HepG2 (cell line): Measurements from ENCODE around the gene NACC2. TPM values are rescaled to one million over a fixed set of nuclear protein-coding genes. Genes with fewer than 3 reads are reported as not detected.

ENCODE experiments used
- ATAC-seq: fragments of 200-7000 bp; cut with Tn5 transposase; 3 replicates; pipeline ENCODE4 v1.9.1; 2020; ENCODE audit warnings: mild to moderate bottlenecking, moderate library complexity
- BruUV-seq: library from RNA; stranded (reverse); fragments of 400-500 nt; replicated peaks from 2 replicates; lab custom pipeline; 2021; lab: Mats Ljungman, UMichigan
- CTCF ChIA-PET: fragments of 300-600 bp; formaldehyde crosslinking; extraction: SDS; loops from one replicate; lab custom pipeline; 2021; ENCODE audit warnings: low total read pairs, inconsistent platforms, low intra/inter-chr PET ratio; lab: Yijun Ruan, JAX
- POLR2A ChIA-PET: fragments of 350-600 bp; sonication (Branson Sonifier 250); formaldehyde crosslinking; loops from one replicate; lab custom pipeline; 2020; ENCODE audit warnings: antibody characterized with exemption, inconsistent platforms; lab: Yijun Ruan, JAX
- DNase-seq: peaks from one replicate; pipeline ENCODE4 v3.0.0-alpha.2; 2015; ENCODE audit warnings: low spot score
- FAIRE-seq: peaks from 3 replicates; lab custom pipeline; 2011; peaks lifted over from hg19 to GRCh38; lab: Jason Lieb, UNC
- H2AFZ ChIP-seq: one replicate; pipeline ENCODE4 v1.6.1; 2011; ENCODE audit warnings: low read length, inconsistent platforms
- H3K27ac ChIP-seq: fragments of 300-600 bp; 3 replicates; pipeline ENCODE4 v1.8.0; 2011; ENCODE audit warnings: mixed run types, mild to moderate bottlenecking, mixed read lengths, low read length, inconsistent platforms; ENCODE audit not compliant: insufficient read depth; ENCODE audit errors: extremely low read length
- H3K27me3 ChIP-seq, 2 experiments: fragments of 200-600 bp in 1 of 2; 2 replicates in 1 of 2; 3 replicates in 1 of 2; pipeline versions ENCODE4 v1.6.0 to v1.8.0; 2011; ENCODE audit warnings: low read length in 2 of 2, mild to moderate bottlenecking in 2 of 2, moderate library complexity in 2 of 2, inconsistent platforms in 1 of 2; ENCODE audit not compliant: insufficient read depth in 2 of 2, control insufficient read depth in 1 of 2
- H3K36me3 ChIP-seq, 2 experiments: fragments of 200-600 bp in 1 of 2; replicated peaks in 1 of 2; 2 replicates in 1 of 2; 3 replicates in 1 of 2; pipeline versions ENCODE4 v1.5.1 to v1.8.0; 2011; ENCODE audit warnings: low read length in 2 of 2, inconsistent platforms in 1 of 2; ENCODE audit not compliant: insufficient read depth in 2 of 2, control insufficient read depth in 1 of 2
- H3K4me1 ChIP-seq: 2 replicates; pipeline ENCODE4 v1.5.1; 2012; ENCODE audit warnings: low read length, inconsistent platforms; ENCODE audit not compliant: insufficient read depth
- H3K4me2 ChIP-seq: 2 replicates; pipeline ENCODE4 v1.6.0; 2011; ENCODE audit warnings: low read depth, low read length, inconsistent platforms
- H3K4me3 ChIP-seq, 3 experiments: fragments of 200-600 bp in 1 of 3; sonication (generic), shearing (Covaris generic) in 1 of 3; replicated peaks in 1 of 3; 2 replicates each; pipeline ENCODE4 v1.5.1; 2011 to 2016; ENCODE audit warnings: low read length in 3 of 3, inconsistent platforms in 2 of 3, low read depth in 2 of 3, mild to moderate bottlenecking in 2 of 3, control low read depth in 1 of 3, mixed read lengths in 1 of 3; ENCODE audit not compliant: insufficient read depth in 1 of 3
- H3K79me2 ChIP-seq: one replicate; pipeline ENCODE4 v1.6.1; 2011; ENCODE audit warnings: low read length, inconsistent platforms; ENCODE audit not compliant: insufficient read depth
- H3K9ac ChIP-seq: 2 replicates; pipeline ENCODE4 v1.6.0; 2011; ENCODE audit warnings: mild to moderate bottlenecking, low read depth, low read length, inconsistent platforms; ENCODE audit not compliant: insufficient read depth
- H3K9me3 ChIP-seq: 2 replicates; pipeline ENCODE4 v1.5.1; 2012; ENCODE audit warnings: mild to moderate bottlenecking, low read length
- H4K20me1 ChIP-seq: 2 replicates; pipeline ENCODE4 v1.6.0; 2011; ENCODE audit warnings: inconsistent platforms, mild to moderate bottlenecking, low read length, moderate library complexity; ENCODE audit not compliant: insufficient read depth
- ATF7 ChIP-seq, 2 experiments: fragments of 450-650 bp in 1 of 2; sonication (generic) in 1 of 2; formaldehyde crosslinking in 1 of 2; IDR thresholded peaks; 2 replicates each; pipeline versions ENCODE4 v1.4.0 to v1.6.1; 2016 to 2020; ENCODE audit warnings: antibody characterized with exemption in 1 of 2, mild to moderate bottlenecking in 1 of 2, missing genetic modification reagents in 1 of 2
- EED ChIP-seq: sonication (generic); formaldehyde crosslinking; IDR thresholded peaks from 2 replicates; pipeline ENCODE4 v1.5.0; 2020; ENCODE audit warnings: mild to moderate bottlenecking, missing genetic modification reagents
- RCOR2 ChIP-seq: IDR thresholded peaks from 2 replicates; pipeline ENCODE4 v1.6.1; 2016; ENCODE audit warnings: missing biosample characterization, missing genetic modification reagents
- XBP1 ChIP-seq: sonication (generic); formaldehyde crosslinking; IDR thresholded peaks from 2 replicates; pipeline ENCODE4 v1.5.0; 2020; ENCODE audit warnings: missing genetic modification reagents
- ZBTB38 ChIP-seq: sonication (generic); formaldehyde crosslinking; IDR thresholded peaks from 2 replicates; pipeline ENCODE4 v1.5.1; 2020; ENCODE audit warnings: mild to moderate bottlenecking, missing genetic modification reagents
- ZNF337 ChIP-seq: sonication (generic); formaldehyde crosslinking; IDR thresholded peaks from 2 replicates; pipeline ENCODE4 v1.5.1; 2020; ENCODE audit warnings: missing genetic modification reagents, low read depth, mild to moderate bottlenecking, borderline replicate concordance
- WGBS: methylation state at CpG from one replicate; pipeline ENCODE4 v1.1.6; 2017; ENCODE audit warnings: low lambda C conversion rate; 5-methylcytosine and 5-hydroxymethylcytosine counted together
- in situ Hi-C: cut with HindIII; loops from 2 replicates; pipeline ENCODE4 v1.10.0; 2017; ENCODE audit warnings: low pct_unique_long_range_greater_than_20kb; ENCODE audit not compliant: extremely low pct_ligation_motif_present
- intact Hi-C: fragments of 100-400 bp; cut with micrococcal nuclease; formaldehyde crosslinking; loops from one replicate; pipeline ENCODE4 v1.10.0; 2022; ENCODE audit not compliant: unreplicated experiment
- polyA plus RNA-seq, 8 experiments: library from polyadenylated mRNA; depleted of rRNA in 3 of 8; stranded (reverse) in 7 of 8; unstranded in 1 of 8; fragments of >200 nt; fragmentation: Illumina TruSeq in 4 of 8; extraction: Trizol in 4 of 8; gene quantifications; 2 replicates each; pipeline versions ENCODE4 v1.2.1 to v1.2.3, GENCODE V29; 2011 to 2016; ENCODE audit warnings: low read depth in 4 of 8, missing spikeins in 1 of 8, mixed read lengths in 1 of 8; ENCODE audit not compliant: insufficient read depth in 1 of 8
- total RNA-seq, 5 experiments: library from RNA; depleted of rRNA; stranded (reverse); fragments of >200 nt; fragmentation: Illumina TruSeq; extraction: Trizol; gene quantifications; 2 replicates each; pipeline ENCODE4 v1.2.3, GENCODE V29; 2016; ENCODE audit warnings: low read depth in 1 of 5

Gene NACC2
- total and polyA plus RNA-seq, 2 of the 13 experiments (the other 11 are each of a cell fraction or from before 2014, with no cell fraction given): 5.9 to 12.3 TPM

- no peak overlapping the region for H3K4me2 ChIP-seq
- in situ Hi-C loops: no loop called here
- ATAC-seq (no peak), DNase-seq (no peak), FAIRE-seq (no peak)
- H3K27me3 ChIP-seq: no peaks in the 10 kb centered on the region
- H4K20me1 ChIP-seq: no peaks in the 10 kb centered on the region
- H3K36me3 ChIP-seq: peaks cover 3 to 8% of the 10 kb centered on the region in 2 experiments; a peak in 1 of 5 replicates
- 94% methylated on average over 10 of the region's 18 CpGs for WGBS
- ChIA-PET POLR2A (interaction anchor here (1.3 to 3.0 kb wide), 3 partner anchors 11 to 37 kb away, joined by 3 to 17 read pairs (median 9); no protein-coding TSS in a partner anchor), CTCF (no interaction called here)
- no peaks in the 10 kb centered on the region for H3K9me3 ChIP-seq
- H3K9ac ChIP-seq: no peak overlapping the region
- intact Hi-C loops: loop anchor here (5.0 kb wide), 1 partner anchor 38 kb away; no protein-coding TSS in a partner anchor
- peaks cover 6% of the 10 kb centered on the region for H3K79me2 ChIP-seq
- TF ChIP-seq ZBTB38 (CRISPR knock-in tag): no peak
- no peak overlapping the region for H3K27ac ChIP-seq
- peaks cover 68% of the 10 kb centered on the region for H3K4me1 ChIP-seq
- BruUV-seq: no TSS peak
- H2AFZ ChIP-seq: no peak overlapping the region
- no peak overlapping the region for H3K4me3 ChIP-seq
These were observed 80.8 kb downstream of the NACC2 start for GRCh38 chr9:136014147-136014923.

DNA sequence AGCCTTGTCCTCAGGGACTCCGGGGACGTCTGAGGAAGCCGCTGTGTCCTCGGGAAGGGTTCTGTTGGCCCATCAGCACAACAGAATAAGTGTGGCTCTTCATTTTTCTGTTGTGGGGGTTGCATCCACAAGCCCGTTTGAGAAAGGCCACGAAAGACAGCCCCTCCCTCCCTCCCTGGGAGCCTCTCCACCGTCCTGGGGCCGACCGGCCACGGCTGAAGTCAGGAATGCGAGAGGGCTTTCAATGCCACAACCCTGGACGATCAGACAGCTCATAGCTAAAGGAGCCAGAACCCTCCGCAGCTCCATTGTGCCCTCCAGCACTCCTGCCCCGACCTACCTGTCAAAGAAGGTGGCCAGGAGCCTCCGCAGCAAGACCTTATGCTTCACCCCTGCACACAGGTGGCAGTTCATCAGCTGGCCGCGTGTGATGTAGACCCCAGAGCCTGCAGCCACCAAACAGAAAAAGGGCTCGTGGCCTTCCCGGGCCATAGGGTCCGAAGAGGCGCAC is 81.5 kb downstream of the NACC2 start:
- in situ Hi-C loops: no loop called here
- no peak overlapping the region for H2AFZ ChIP-seq
- peaks cover 5% of the 10 kb centered on the region for H3K79me2 ChIP-seq
- POLR2A ChIA-PET: interaction anchor here (1.3 to 3.0 kb wide), 3 partner anchors 10 to 38 kb away, joined by 3 to 17 read pairs (median 9); no protein-coding TSS in a partner anchor
- H3K9me3 ChIP-seq: no peaks in the 10 kb centered on the region
- H3K4me3 ChIP-seq: no peak overlapping the region
- TF ChIP-seq RCOR2 (CRISPR knock-in tag) (no peak), EED (CRISPR knock-in tag) (no peak), ATF7 (IDR thresholded peaks at IDR 0.05) (no peak), ATF7 (CRISPR knock-in tag; IDR thresholded peaks at IDR 0.05) (no peak), ZNF337 (no peak), XBP1 (no peak)
- H4K20me1 ChIP-seq: no peaks in the 10 kb centered on the region
- DNase-seq: no peak
- no peak overlapping the region for H3K4me2 ChIP-seq
- no peaks in the 10 kb centered on the region for H3K27me3 ChIP-seq
- no TSS peak for BruUV-seq
- ATAC-seq: no peak
- peaks cover 76% of the 10 kb centered on the region for H3K4me1 ChIP-seq
- intact Hi-C loops: loop anchor here (5.0 kb wide), 1 partner anchor 39 kb away; no protein-coding TSS in a partner anchor
- H3K9ac ChIP-seq: no peak overlapping the region
- no peak for FAIRE-seq
- H3K27ac ChIP-seq: no peak overlapping the region
- WGBS: 93% methylated on average over 15 of the region's 21 CpGs
- peaks cover 3 to 8% of the 10 kb centered on the region in 2 experiments; a peak in 1 of 5 replicates for H3K36me3 ChIP-seq
- CTCF ChIA-PET: no interaction called here
